NCI-H2107 treated with DMSO at 0.1 percent for 48 hours (cell line): ENCODE data around the gene SRCIN1.
A peak's percentile ranks its signal among the peaks of the same experiment; 100 is the strongest.

Experiments
- DNase-seq: peaks from one replicate; lab custom pipeline; 2025; ENCODE audit not compliant: unreplicated experiment; lab: John Stamatoyannopoulos, UW

SRCIN1 gene

DNA sequence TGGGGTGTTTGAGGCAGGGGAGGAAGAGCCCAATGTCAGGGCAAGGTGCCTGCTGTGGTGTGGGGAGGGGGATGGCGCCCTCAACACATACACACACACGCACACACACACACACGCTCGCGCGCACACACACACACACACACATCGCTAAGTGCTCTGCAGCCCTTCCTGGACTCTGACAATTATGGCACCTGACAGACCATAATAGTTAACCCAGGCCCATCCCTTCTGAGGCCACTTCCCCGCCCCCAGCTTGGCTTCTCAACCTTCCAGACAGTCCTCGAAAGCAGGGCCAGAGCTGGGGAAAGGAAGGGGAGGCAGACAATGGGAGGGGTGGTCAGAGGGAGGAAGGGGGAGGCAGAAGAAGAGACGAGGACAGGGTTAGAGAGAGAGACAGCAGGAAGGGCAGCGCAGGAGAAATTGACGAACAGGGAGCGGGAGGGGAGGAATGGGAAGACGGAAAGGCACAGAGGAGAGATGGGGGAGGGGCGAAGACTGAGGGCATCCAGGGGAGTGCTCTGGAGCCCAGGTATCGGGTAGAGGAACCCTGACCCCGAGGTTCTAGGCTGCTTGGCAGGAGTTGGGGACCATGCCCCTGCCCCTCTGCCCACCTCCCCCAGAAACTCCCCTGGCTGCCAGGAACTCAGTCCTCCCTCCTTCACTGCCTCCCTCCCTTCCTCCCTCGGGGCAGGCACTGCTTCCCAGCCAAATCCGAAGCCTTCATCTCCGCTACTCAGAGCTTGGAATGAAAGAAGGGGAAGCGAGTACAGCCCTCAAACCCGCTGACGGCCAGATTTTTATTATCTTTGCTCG, 4.0 kb downstream of the SRCIN1 start:
- peak; percentile 65 for DNase-seq

- no peak for DNase-seq
These were observed 4.8 kb downstream of the SRCIN1 start for GRCh38 chr17:38600906-38601305.

- DNase-seq, result no peak
These were observed 5.3 kb downstream of the SRCIN1 start for GRCh38 chr17:38600416-38600815.

- DNase-seq, result no peak
These were observed 6.3 kb downstream of the SRCIN1 start for GRCh38 chr17:38599398-38599856.

- no peak for DNase-seq
These were observed 6.8 kb downstream of the SRCIN1 start for GRCh38 chr17:38598995-38599394.

DNA sequence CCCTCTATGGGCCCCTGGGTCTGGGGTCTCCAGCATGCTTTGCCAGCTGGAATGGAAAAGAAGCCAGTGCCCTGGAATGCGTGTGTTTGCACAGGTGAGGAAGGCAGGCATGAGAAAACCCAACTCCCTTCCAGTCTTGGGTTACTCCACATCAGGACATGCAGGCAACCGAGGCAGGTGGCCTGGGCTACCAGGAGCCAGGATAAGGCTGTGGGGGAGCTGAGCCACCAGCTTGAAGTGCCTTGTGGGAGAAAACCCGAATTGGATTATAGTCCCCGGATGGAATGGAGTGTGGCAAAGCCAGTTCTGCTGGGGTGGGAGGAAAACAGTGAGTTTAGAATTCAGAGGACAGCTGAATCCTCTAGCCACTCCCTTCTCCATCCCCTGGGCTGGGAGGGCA, 7.2 kb downstream of the SRCIN1 start:
- peak; percentile 89 for DNase-seq

DNA sequence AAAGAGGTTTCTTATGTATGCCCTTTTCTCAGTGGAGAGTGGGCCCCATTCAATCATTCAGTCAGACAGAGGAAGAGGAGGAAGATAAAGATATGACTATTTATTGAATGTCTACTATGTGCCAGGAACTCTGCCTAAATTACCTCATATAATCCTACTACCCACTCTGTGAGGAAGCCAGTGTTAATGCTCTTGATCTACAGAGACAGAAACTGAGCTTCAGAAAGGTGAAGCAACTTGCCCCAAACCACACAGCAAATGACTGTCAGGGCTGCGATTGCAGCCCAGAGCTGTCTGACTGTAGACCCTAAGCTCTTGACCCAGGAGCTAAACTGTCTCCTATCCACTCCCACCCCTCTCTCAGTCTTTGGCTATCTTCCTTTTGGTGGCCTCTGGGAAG, 8.4 kb downstream of the SRCIN1 start:
- DNase-seq, result no peak

- no peak for DNase-seq
These were observed 9.1 kb downstream of the SRCIN1 start for GRCh38 chr17:38596651-38597050.

DNA sequence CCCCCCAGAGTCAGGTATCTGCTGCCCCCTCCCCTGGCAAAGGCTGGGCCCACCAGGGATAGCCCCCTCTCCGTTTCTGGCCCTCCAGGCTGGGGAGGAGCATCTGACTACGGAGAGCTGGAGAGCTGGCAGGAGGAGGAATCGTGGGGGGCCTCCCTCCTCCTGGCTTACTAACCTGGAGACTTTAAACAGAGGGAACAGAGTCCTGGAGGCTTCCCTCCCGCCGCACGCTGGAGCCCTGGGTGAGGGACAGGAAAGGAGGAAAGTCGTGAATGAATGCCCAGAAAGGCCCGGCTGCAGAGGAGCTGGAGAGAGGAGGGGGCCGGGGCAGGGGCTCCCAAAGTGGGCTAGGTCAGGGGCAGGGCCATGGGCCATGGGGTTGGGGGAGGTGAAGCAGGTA, 9.9 kb downstream of the SRCIN1 start:
- no peak for DNase-seq

- DNase-seq, result no peak
These were observed 11.6 kb downstream of the SRCIN1 start for GRCh38 chr17:38594152-38594551.

DNA sequence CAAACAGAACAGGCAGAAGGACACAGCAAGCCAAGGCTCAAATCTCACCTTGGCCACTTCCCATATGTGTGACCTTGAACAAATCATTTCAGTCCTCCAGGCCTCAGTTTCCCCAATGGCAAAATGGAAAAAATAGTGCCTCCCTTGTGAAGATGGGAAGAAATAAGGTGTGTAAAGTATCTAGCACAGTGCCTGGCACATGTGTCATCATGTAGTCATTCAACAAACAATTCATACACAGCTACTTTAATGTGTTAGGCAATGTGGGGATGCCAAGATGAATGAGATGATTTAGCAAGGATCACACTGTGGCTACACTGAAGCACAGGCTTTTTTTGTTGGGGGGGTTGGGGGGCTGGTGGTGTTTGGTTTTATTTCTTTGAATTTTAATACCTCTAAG, 13.3 kb downstream of the SRCIN1 start:
- no peak for DNase-seq

GRCh38 chr17:38591759-38592241, 14.0 kb downstream of the SRCIN1 start:
- no peak for DNase-seq

DNA sequence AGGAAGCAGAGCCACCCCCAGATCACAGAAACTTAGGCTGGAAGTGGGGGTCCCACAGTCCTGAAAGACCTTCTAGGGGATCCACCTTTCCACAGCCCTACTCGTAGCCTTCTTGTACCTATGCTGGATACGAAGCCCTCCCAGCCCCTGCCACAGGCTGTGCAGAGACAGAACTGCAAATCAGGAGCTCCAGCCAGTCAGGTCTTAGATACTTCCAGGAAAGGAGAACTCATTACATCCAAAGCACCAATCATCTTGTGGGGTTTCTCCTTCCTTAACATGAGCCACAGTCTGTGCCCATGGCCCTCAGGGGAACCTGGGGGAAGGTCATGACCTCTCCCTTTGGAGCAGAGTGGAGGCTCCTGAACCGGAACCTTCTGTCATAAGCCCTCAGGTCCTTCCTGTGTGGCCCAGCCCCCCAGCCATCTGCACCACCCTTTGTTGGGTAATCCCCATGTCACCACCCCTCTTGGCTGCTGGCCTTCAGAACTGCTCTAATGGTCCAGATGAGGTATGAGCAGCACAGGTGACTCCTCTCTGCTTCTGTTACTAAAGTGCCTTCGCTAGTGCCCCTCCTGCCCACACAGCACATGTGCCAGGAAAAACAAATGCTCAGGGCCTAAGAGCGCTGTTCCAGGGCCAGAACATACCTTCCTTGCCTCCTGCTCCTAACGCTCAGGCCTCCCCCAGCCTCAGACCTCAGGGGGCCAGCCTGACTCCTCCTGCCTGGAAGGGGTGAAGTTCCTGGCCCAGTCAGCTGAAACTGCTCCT, 14.6 kb downstream of the SRCIN1 start:
- DNase-seq, result no peak

DNA sequence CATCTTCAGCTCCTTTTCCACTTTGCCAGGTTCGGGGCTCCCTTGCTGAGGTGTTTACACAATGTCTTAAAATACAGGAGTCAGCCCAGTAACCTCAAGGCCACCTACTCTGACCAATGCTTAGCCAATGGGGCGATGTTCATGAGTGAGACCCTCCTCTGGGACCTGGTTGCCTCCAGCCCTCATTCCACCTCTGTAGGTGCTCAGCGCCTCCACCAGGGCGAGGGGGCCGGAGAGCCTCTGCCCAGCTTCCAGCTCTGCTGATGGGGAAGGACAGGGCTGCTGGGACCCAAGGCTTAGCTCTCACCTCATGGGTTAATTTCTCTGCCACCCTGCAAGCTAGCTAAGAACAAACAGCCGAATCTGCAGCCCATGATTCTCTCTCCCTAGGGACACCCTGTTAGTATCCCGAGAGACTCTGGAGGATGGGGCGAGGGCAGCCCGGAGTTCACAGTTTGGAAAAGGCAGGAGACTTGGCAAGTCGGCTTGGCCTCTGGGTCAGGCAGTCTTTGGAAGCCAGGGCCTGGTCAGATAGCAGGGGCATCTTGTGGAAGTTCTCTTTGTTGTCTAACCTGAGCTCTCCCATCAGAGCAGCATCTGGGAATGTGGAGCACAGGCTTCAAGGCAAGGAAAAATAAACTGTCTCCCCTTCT, 16.2 kb downstream of the SRCIN1 start:
- peak; percentile 16 for DNase-seq

DNA sequence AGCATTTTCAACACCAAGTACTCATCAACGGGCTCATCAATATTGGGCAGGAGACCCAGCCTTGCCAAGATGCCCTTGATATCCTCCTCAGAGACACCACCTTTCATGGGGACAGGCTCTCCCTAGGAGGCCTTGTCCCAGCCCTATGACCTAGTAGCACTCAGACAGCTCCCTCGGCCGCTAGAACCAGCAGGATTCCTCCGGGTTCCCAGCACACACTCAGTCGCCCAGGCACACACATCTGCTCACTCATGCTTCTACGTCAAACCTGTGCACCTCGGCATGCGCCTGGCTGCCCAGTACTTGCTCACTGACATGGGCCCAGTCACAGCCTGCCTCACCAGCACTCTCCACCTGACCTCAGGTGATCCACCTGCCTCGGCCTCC, 17.0 kb downstream of the SRCIN1 start:
- peak; percentile 72 for DNase-seq

- peak; percentile 72 for DNase-seq
These were observed 17.6 kb downstream of the SRCIN1 start for GRCh38 chr17:38587947-38588787.

DNA sequence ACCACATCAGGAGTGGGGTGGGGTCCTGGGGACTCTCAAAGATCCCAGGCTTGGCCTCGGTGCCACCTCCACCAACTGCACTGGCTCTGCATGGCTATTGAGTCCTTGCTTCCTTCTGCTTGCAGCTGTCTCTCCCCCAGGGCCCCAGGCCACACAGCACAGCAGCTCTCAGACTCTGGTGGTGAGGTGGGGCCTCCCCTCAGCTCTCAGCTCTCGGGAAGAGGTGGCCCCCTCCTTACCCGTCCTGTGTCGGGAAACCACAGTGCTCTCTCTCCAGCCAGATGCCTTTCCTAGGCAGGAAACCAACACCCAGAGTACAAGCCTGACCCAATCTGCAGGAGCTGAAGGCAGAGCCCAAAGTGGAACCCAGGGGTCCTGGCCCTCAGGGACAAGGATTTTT, 18.5 kb downstream of the SRCIN1 start:
- DNase-seq, result peak; percentile 23

- no peak for DNase-seq
These were observed 19.0 kb downstream of the SRCIN1 start for GRCh38 chr17:38586788-38587187.

- no peak for DNase-seq
These were observed 19.7 kb downstream of the SRCIN1 start for GRCh38 chr17:38585918-38586529.
